AG20443 (cell line): Measurements from ENCODE around the gene MX2.
"Not testable (repeated sequence)": the region's sequence is repeated elsewhere in the genome, so short reads cannot be mapped to it uniquely, and the experiment has no call there.

Source experiments
- DNase-seq: peaks from one replicate; pipeline ENCODE4 v3.0.0; 2012; ENCODE audit warnings: low spot score, mixed read lengths

MX2 gene

GRCh38 chr21:41337515-41337914 lies 24.3 kb upstream of the MX2 start:
- no peak for DNase-seq

GRCh38 chr21:41338455-41338854 lies 23.4 kb upstream of the MX2 start:
- no peak for DNase-seq

- no peak for DNase-seq
Observed at GRCh38 chr21:41342035-41342434, 19.8 kb upstream of the MX2 start.

GRCh38 chr21:41344146-41344545 lies 17.7 kb upstream of the MX2 start:
- no peak for DNase-seq

- DNase-seq: no peak
Observed at GRCh38 chr21:41345356-41345755, 16.5 kb upstream of the MX2 start.

GRCh38 chr21:41345934-41346685 lies 15.7 kb upstream of the MX2 start:
- DNase-seq: no peak

- no peak for DNase-seq
Observed at GRCh38 chr21:41346758-41347157, 15.1 kb upstream of the MX2 start.

GRCh38 chr21:41348434-41348833 lies 13.4 kb upstream of the MX2 start:
- no peak for DNase-seq

GRCh38 chr21:41349126-41349525 lies 12.7 kb upstream of the MX2 start:
- DNase-seq: no peak

GRCh38 chr21:41349619-41350390 lies 12.0 kb upstream of the MX2 start:
- DNase-seq: no peak

- DNase-seq: no peak
Observed at GRCh38 chr21:41350436-41351155, 11.2 kb upstream of the MX2 start.

- DNase-seq: no peak
Observed at GRCh38 chr21:41357546-41357945, 4.3 kb upstream of the MX2 start.

GRCh38 chr21:41358193-41359166 lies 3.3 kb upstream of the MX2 start:
- DNase-seq: no peak

GRCh38 chr21:41359286-41359685 lies 2.5 kb upstream of the MX2 start:
- no peak for DNase-seq

GRCh38 chr21:41359754-41360071 lies 2.1 kb upstream of the MX2 start:
- DNase-seq: not testable (repeated sequence)

GRCh38 chr21:41360072-41360821 lies 1.6 kb upstream of the MX2 start:
- peak; percentile 76 for DNase-seq

- DNase-seq: no peak
Observed at GRCh38 chr21:41361053-41361785, 608 bp upstream of the MX2 start.

GRCh38 chr21:41362605-41363369 lies 960 bp downstream of the MX2 start:
- no peak for DNase-seq
